GM12878 (cell line): Measurements from ENCODE around the gene ZNF423. TPM values are rescaled to one million over a fixed set of nuclear protein-coding genes. Genes with fewer than 3 reads are reported as not detected.

Source experiments
- ATAC-seq: fragments of 200-7000 bp; cut with Tn5 transposase; 3 replicates; pipeline ENCODE4 v1.9.1; 2020; ENCODE audit warnings: mild to moderate bottlenecking, moderate library complexity
- BruUV-seq: library from RNA; stranded (reverse); fragments of 400-500 nt; replicated peaks from 2 replicates; lab custom pipeline; 2021; lab: Mats Ljungman, UMichigan
- CTCF ChIA-PET: fragments of 300-600 bp; sonication (Branson Sonifier 250); formaldehyde crosslinking; extraction: SDS; loops from one replicate; lab custom pipeline; 2021; ENCODE audit warnings: inconsistent platforms; lab: Yijun Ruan, JAX
- POLR2A ChIA-PET: fragments of 350-600 bp; formaldehyde crosslinking; extraction: SDS; loops from one replicate; lab custom pipeline; 2021; ENCODE audit warnings: inconsistent platforms; lab: Charles Lee
- RAD21 ChIA-PET: fragments of 300-600 bp; sonication (Branson Sonifier 250); formaldehyde crosslinking; loops from one replicate; lab custom pipeline; 2023; ENCODE audit warnings: antibody characterized with exemption; ENCODE audit not compliant: unreplicated experiment; lab: Charles Lee
- SMC1A ChIA-PET: fragments of 300-600 bp; sonication (Branson Sonifier 250); formaldehyde crosslinking; loops from one replicate; lab custom pipeline; 2023; ENCODE audit not compliant: unreplicated experiment, uncharacterized antibody; lab: Charles Lee
- DNase-seq: peaks from one replicate; pipeline ENCODE4 v3.0.0-alpha.2; 2011; ENCODE audit warnings: low read depth, low spot score
- FAIRE-seq: peaks from 3 replicates; lab custom pipeline; 2011; peaks lifted over from hg19 to GRCh38; lab: Jason Lieb, UNC
- H2AFZ ChIP-seq: 2 replicates; pipeline ENCODE4 v1.6.0; 2011; ENCODE audit warnings: low read depth, low read length, control low read depth; ENCODE audit not compliant: control insufficient read depth
- H3K27ac ChIP-seq: 2 replicates; pipeline ENCODE4 v1.5.1; 2011; ENCODE audit warnings: control low read depth; ENCODE audit not compliant: control insufficient read depth, insufficient read depth
- H3K27me3 ChIP-seq, 2 experiments: replicated peaks in 1 of 2; 2 replicates each; pipeline versions ENCODE4 v1.6.0 to v1.6.1; 2011; ENCODE audit warnings: low read length in 1 of 2; ENCODE audit not compliant: control insufficient read depth in 2 of 2, insufficient read depth in 2 of 2
- H3K36me3 ChIP-seq, 2 experiments: 2 replicates each; pipeline ENCODE4 v1.5.1; 2011; ENCODE audit warnings: low read length in 1 of 2; ENCODE audit not compliant: control insufficient read depth in 2 of 2, insufficient read depth in 2 of 2
- H3K4me1 ChIP-seq: 2 replicates; pipeline ENCODE4 v1.6.1; 2011; ENCODE audit warnings: mild to moderate bottlenecking, low read length, moderate library complexity, mixed read lengths; ENCODE audit not compliant: control insufficient read depth, insufficient read depth
- H3K4me2 ChIP-seq: 2 replicates; pipeline ENCODE4 v1.6.0; 2011; ENCODE audit warnings: control low read depth; ENCODE audit not compliant: control insufficient read depth, insufficient read depth
- H3K4me3 ChIP-seq: fragments of 200-600 bp; sonication (generic); 2 replicates; pipeline ENCODE4 v1.5.1; 2016
- H3K79me2 ChIP-seq: 2 replicates; pipeline ENCODE4 v1.6.0; 2011; ENCODE audit warnings: low read length; ENCODE audit not compliant: control insufficient read depth, insufficient read depth
- H3K9ac ChIP-seq: 2 replicates; pipeline ENCODE4 v1.8.0; 2011; ENCODE audit warnings: low read length, control low read depth, mixed read lengths; ENCODE audit not compliant: control insufficient read depth, insufficient read depth
- H3K9me3 ChIP-seq: replicated peaks from 3 replicates; pipeline ENCODE4 v1.5.1; 2011; ENCODE audit warnings: mild to moderate bottlenecking, low read length; ENCODE audit not compliant: control insufficient read depth, insufficient read depth
- H4K20me1 ChIP-seq: 2 replicates; pipeline ENCODE4 v1.6.0; 2011; ENCODE audit not compliant: control insufficient read depth, insufficient read depth
- BCLAF1 ChIP-seq: fragments of 450-650 bp; IDR thresholded peaks from 2 replicates; pipeline ENCODE4 v1.6.1; 2017; ENCODE audit warnings: antibody characterized with exemption, mild to moderate bottlenecking, moderate library complexity
- CBFB ChIP-seq: IDR thresholded peaks from 2 replicates; pipeline ENCODE4 v1.6.1; 2016; ENCODE audit warnings: antibody characterized with exemption, low read depth
- CEBPB ChIP-seq, 2 experiments: fragments of 150-350 bp in 1 of 2; IDR thresholded peaks; 2 replicates each; pipeline ENCODE4 v1.6.1; 2012 to 2014; ENCODE audit warnings: low read depth in 2 of 2, low read length in 2 of 2, borderline replicate concordance in 1 of 2, inconsistent platforms in 1 of 2
- E2F4 ChIP-seq: IDR thresholded peaks from 2 replicates; pipeline ENCODE4 v1.6.1; 2012; ENCODE audit warnings: low read depth, low read length, improper control_type of control experiment
- FOXK2 ChIP-seq: fragments of 450-650 bp; IDR thresholded peaks from 2 replicates; pipeline ENCODE4 v1.6.1; 2017; ENCODE audit warnings: mild to moderate bottlenecking, moderate library complexity
- HSF1 ChIP-seq: fragments of 150-350 bp; IDR thresholded peaks from 2 replicates; pipeline ENCODE4 v1.6.1; 2014; ENCODE audit warnings: mild to moderate bottlenecking, low read depth, low read length
- KLF5 ChIP-seq: fragments of 450-650 bp; IDR thresholded peaks from 2 replicates; pipeline ENCODE4 v1.6.1; 2014; ENCODE audit warnings: mild to moderate bottlenecking; ENCODE audit not compliant: partially characterized antibody
- PKNOX1 ChIP-seq: fragments of 450-650 bp; IDR thresholded peaks from 2 replicates; pipeline ENCODE4 v1.6.1; 2016; ENCODE audit warnings: mild to moderate bottlenecking
- SREBF2 ChIP-seq: IDR thresholded peaks from 2 replicates; pipeline ENCODE4 v1.6.1; 2012; ENCODE audit warnings: mild to moderate bottlenecking, low read length
- WRNIP1 ChIP-seq: IDR thresholded peaks from 2 replicates; pipeline ENCODE4 v1.6.1; 2011; ENCODE audit warnings: low read depth, low read length, improper control_type of control experiment, borderline replicate concordance
- ZNF384 ChIP-seq: IDR thresholded peaks from 2 replicates; pipeline ENCODE4 v1.6.1; 2012; ENCODE audit warnings: low read depth, mild to moderate bottlenecking, low read length, improper control_type of control experiment, borderline replicate concordance
- ZNF592 ChIP-seq: fragments of 450-650 bp; IDR thresholded peaks from 2 replicates; pipeline ENCODE4 v1.6.1; 2017; ENCODE audit warnings: mild to moderate bottlenecking, moderate library complexity
- WGBS: methylation state at CpG from one replicate; pipeline ENCODE4 v1.1.6; 2016; ENCODE audit warnings: low lambda C conversion rate; ENCODE audit not compliant: insufficient replicate concordance, insufficient coverage; ENCODE audit errors: missing lambda C conversion rate; 5-methylcytosine and 5-hydroxymethylcytosine counted together
- in situ Hi-C: fragments of 300-500 bp; cut with MboI; formaldehyde crosslinking; loops from 9 replicates; pipeline ENCODE4 v1.14.3; 2018; ENCODE audit warnings: mixed read lengths
- intact Hi-C: fragments of 100-400 bp; cut with micrococcal nuclease; formaldehyde crosslinking; loops from one replicate; pipeline ENCODE4 v1.14.2; 2022; ENCODE audit not compliant: unreplicated experiment
- polyA plus RNA-seq, 11 experiments: library from polyadenylated mRNA; depleted of rRNA in 4 of 11; unstranded in 6 of 11; stranded (reverse) in 5 of 11; fragments of >200 nt; fragmentation: Nextera tagmentation in 4 of 11; fragmentation: Illumina TruSeq in 1 of 11; extraction: Ambion mirVana in 4 of 11; extraction: Trizol in 1 of 11; gene quantifications; 1 replicate in 1 of 11; 2 replicates in 10 of 11; pipeline versions ENCODE4 v1.2.1 to v1.2.3, GENCODE V29; 2011 to 2016; ENCODE audit warnings: inconsistent platforms in 2 of 11, missing spikeins in 2 of 11, low read depth in 1 of 11
- total RNA-seq, 4 experiments: library from RNA; depleted of rRNA in 3 of 4; stranded (reverse); fragments of >200 nt in 3 of 4; fragmentation: Illumina TruSeq in 1 of 4; extraction: Trizol in 1 of 4; gene quantifications; 2 replicates each; pipeline versions ENCODE4 v1.2.1 to v1.2.3, GENCODE V29; 2013 to 2021

The ZNF423 gene
- total and polyA plus RNA-seq, 10 of the 15 experiments (the other 5 are each of a cell fraction or from before 2014, with no cell fraction given) = 0.03 to 0.64 (median 0.10) TPM

- WGBS = 35% methylated on average over 8 of the region's 8 CpGs
- TF ChIP-seq CBFB (no peak), HSF1 (no peak), FOXK2 (no peak), PKNOX1 (no peak), WRNIP1 (no peak), ZNF384 (no peak), SREBF2 (no peak), E2F4 (no peak), CEBPB (IDR thresholded peaks at IDR 0.05; ENCODE audit: borderline replicate concordance in 1 of 2, low read depth in 2 of 2, low read length in 2 of 2) (no peak), KLF5 (no peak), BCLAF1 (no peak), ZNF592 (no peak)
These were observed 232.2 kb downstream of the ZNF423 start for GRCh38 chr16:49623501-49624266.

More at GRCh38 chr16:49623501-49624266, 232.2 kb downstream of the ZNF423 start:
- intact Hi-C loops (no loop called here), in situ Hi-C loops (no loop called here)
- Histone ChIP-seq H2AFZ (no peak overlapping the region), H3K27me3 (no peaks in the 10 kb centered on the region; a peak in 1 of 4 replicates), H3K4me1 (no peaks in the 10 kb centered on the region), H3K79me2 (no peaks in the 10 kb centered on the region), H3K9ac (no peak overlapping the region), H3K4me3 (no peak overlapping the region), H3K9me3 (peaks cover under 1% of the 10 kb centered on the region; the same call in 2 of the 3 replicates), H3K27ac (no peak overlapping the region), H4K20me1 (no peaks in the 10 kb centered on the region), H3K4me2 (no peak overlapping the region), H3K36me3 (no peaks in the 10 kb centered on the region)
- BruUV-seq = no TSS peak
- SMC1A ChIA-PET = no interaction called here
- RAD21 ChIA-PET = no interaction called here
- DNase-seq (no peak), ATAC-seq (no peak), FAIRE-seq (no peak)
- CTCF ChIA-PET = no interaction called here
- POLR2A ChIA-PET = no interaction called here
